Heart left ventricle (tissue), 16 donors: Measurements from ENCODE around the gene NCK2. TPM values are rescaled to one million over a fixed set of nuclear protein-coding genes. Genes with fewer than 3 reads are reported as not detected.

Source experiments
- ATAC-seq, 4 donors: fragments of 200-7000 bp; cut with Tn5 transposase; one replicate each; pipeline ENCODE4 v1.9.1; 2020 to 2022; ENCODE audit warnings: moderate library complexity in 4 of 4, mild to moderate bottlenecking in 3 of 4, moderate number of reproducible peaks in 1 of 4
- DNase-seq, 5 donors: peaks; one replicate each; pipeline ENCODE4 v3.0.0-alpha.2; 2020
- H3K27ac ChIP-seq, 12 donors: fragments of 200-600 bp; sonication (generic) in 4 of 12; one replicate each; pipeline versions ENCODE4 v1.5.0 to v1.8.0; 2016 to 2022; ENCODE audit warnings: mild to moderate bottlenecking in 2 of 12
- H3K27me3 ChIP-seq, 9 donors: fragments of 200-600 bp; sonication (generic) in 2 of 9; one replicate each; pipeline versions ENCODE4 v1.5.1 to v1.8.0; 2016 to 2022; ENCODE audit warnings: mild to moderate bottlenecking in 3 of 9
- H3K36me3 ChIP-seq, 9 donors: fragments of 200-600 bp; sonication (generic) in 2 of 9; one replicate each; pipeline versions ENCODE4 v1.5.0 to v1.8.0; 2018 to 2022; ENCODE audit warnings: mild to moderate bottlenecking in 2 of 9
- H3K4me1 ChIP-seq, 12 donors: fragments of 200-600 bp; sonication (generic) in 4 of 12; one replicate each; pipeline versions ENCODE4 v1.5.0 to v1.8.0; 2016 to 2022; ENCODE audit warnings: mild to moderate bottlenecking in 3 of 12
- H3K4me3 ChIP-seq, 12 donors: fragments of 200-600 bp; sonication (generic) in 4 of 12; one replicate each; pipeline versions ENCODE4 v1.5.0 to v1.8.0; 2017 to 2022; ENCODE audit warnings: mild to moderate bottlenecking in 9 of 12, moderate library complexity in 4 of 12
- H3K9me3 ChIP-seq, 12 donors: fragments of 200-600 bp; sonication (generic) in 4 of 12; one replicate each; pipeline versions ENCODE4 v1.5.0 to v1.8.0; 2016 to 2022; ENCODE audit warnings: mild to moderate bottlenecking in 1 of 12
- CTCF ChIP-seq, 12 donors: fragments of 200-600 bp; sonication (generic) in 4 of 12; IDR thresholded peaks; one replicate each; pipeline versions ENCODE4 v1.5.0 to v1.8.0; 2018 to 2022; ENCODE audit warnings: antibody characterized with exemption in 12 of 12, mild to moderate bottlenecking in 5 of 12
- POLR2A ChIP-seq, 2 donors: fragments of 450-650 bp; IDR thresholded peaks; one replicate each; pipeline ENCODE4 v1.6.1; 2017; ENCODE audit warnings: antibody characterized with exemption in 2 of 2, mild to moderate bottlenecking in 2 of 2, moderate library complexity in 2 of 2
- WGBS, 4 donors: extraction: QIAGEN DNeasy Blood & Tissue Kit in 2 of 4; methylation state at CpG; one replicate each; pipeline versions ENCODE4 v1.1.5 to v1.1.7; 2013 to 2018; 5-methylcytosine and 5-hydroxymethylcytosine counted together
- intact Hi-C, 10 donors: fragments of 100-400 bp; cut with DNase I; formaldehyde crosslinking; loops; one replicate each; pipeline versions ENCODE4 v1.11.1 to v1.14.2; 2022
- polyA plus RNA-seq, 2 donors: library from polyadenylated mRNA; stranded (reverse); fragments of 200-250 nt; gene quantifications; one replicate each; pipeline ENCODE4 v1.2.3, GENCODE V29; 2013
- total RNA-seq, 9 donors: library from RNA; depleted of rRNA in 2 of 9; stranded (reverse); fragments of >200 nt in 2 of 9; fragmentation: NEBNext Ultra II Directional in 3 of 9; extraction: Animal tissue kit (Norgen Biotek cat#: 25700) in 3 of 9; gene quantifications; one replicate each; pipeline versions ENCODE4 v1.1.0 to v1.2.4, GENCODE V29; 2016 to 2023
- donor health status: ischemic (EF 13 %, LVEDD 7.1; RV severe dilation, severe dysfunction).
- donor health status: healthy with polysubstance abuse.
- donor health status: DM: no; HTN: yes; CAD: no.
- donor health status: DM: no; HTN: no; CAD: no.
- donor health status: ischemic (EF 25% LVEDD 6.9; RV normal size, moderate dysfunction).
- donor health status: ischemic (EF 25% LVEDD 5.7; RV mildly dilated, moderate dysfunction).
- donor health status: healthy.
- donor health status: DM: yes; HTN: yes; CAD: no.
- donor health status: ischemic (EF 35%, LVEDD 5.7; RV mildly dilated, moderate dysfunction).
- donor health status: nonischemic (EF 11% LVEDD 7.7; RV severe dilation, severe dysfunction).
- donor health status: DM: yes; HTN: yes; CAD: no.
- donor health status: PGD.
- donor health status: ischemic (EF 29% LVEDD 5.4; RV normal size, mild dysfunction).
- donor health status: nonischemic (EF 23%, LVEDD 6.1; RV moderate dilation, normal function).

The NCK2 gene
- total and polyA plus RNA-seq, 11 donors: 22.6 to 54.2 (median 33.4) TPM

GRCh38 chr2:105814291-105814940 lies 69.7 kb downstream of the NCK2 start:
- intact Hi-C loops: loop anchor here in 1 of 10 donors (10.0 kb wide), 1 partner anchor 70 kb away; no protein-coding TSS in a partner anchor

GRCh38 chr2:105815401-105815800 lies 70.7 kb downstream of the NCK2 start:
- H3K4me3 ChIP-seq: no peak overlapping the region
- no peak for TF ChIP-seq POLR2A (IDR thresholded peaks at IDR 0.05)
- no peak for TF ChIP-seq CTCF (IDR thresholded peaks at IDR 0.05)
- 90 to 94% (median 91%) methylated on average over 7 of the region's 7 CpGs for WGBS, 4 donors
- peaks cover 0 to 27% (median 10%) of the 10 kb centered on the region in 9 donors for H3K36me3 ChIP-seq
- ATAC-seq (no peak), DNase-seq (no peak)
- no peak overlapping the region for H3K27ac ChIP-seq
- intact Hi-C loops: loop anchor here in 1 of 10 donors (10.0 kb wide), 1 partner anchor 69 kb away; no protein-coding TSS in a partner anchor
- no peaks in the 10 kb centered on the region for H3K27me3 ChIP-seq
- no peaks in the 10 kb centered on the region for H3K9me3 ChIP-seq
- H3K4me1 ChIP-seq: peaks cover 4 to 45% (median 40%) of the 10 kb centered on the region in 12 donors

More at GRCh38 chr2:105814291-105814940, 69.7 kb downstream of the NCK2 start:
- H3K36me3 ChIP-seq: peaks cover 0 to 23% (median 10%) of the 10 kb centered on the region in 9 donors
- no peak overlapping the region for H3K4me3 ChIP-seq
- TF ChIP-seq POLR2A (IDR thresholded peaks at IDR 0.05): no peak
- TF ChIP-seq CTCF (IDR thresholded peaks at IDR 0.05): no peak
- peaks cover 4 to 54% (median 40%) of the 10 kb centered on the region in 12 donors for H3K4me1 ChIP-seq
- H3K27ac ChIP-seq: no peak overlapping the region
- no peaks in the 10 kb centered on the region for H3K27me3 ChIP-seq
- DNase-seq (no peak), ATAC-seq (no peak)
- H3K9me3 ChIP-seq: no peaks in the 10 kb centered on the region
- 78 to 88% (median 82%) methylated on average over 9 of the region's 9 CpGs for WGBS, 4 donors

- WGBS, 4 donors: 85 to 91% (median 89%) methylated on average over 8 of the region's 8 CpGs
- ATAC-seq (no peak), DNase-seq (no peak)
- no peak overlapping the region for H3K27ac ChIP-seq
- no peaks in the 10 kb centered on the region for H3K9me3 ChIP-seq
- intact Hi-C loops: no loop called here
- H3K4me3 ChIP-seq: no peak overlapping the region
- TF ChIP-seq POLR2A (IDR thresholded peaks at IDR 0.05): no peak
- TF ChIP-seq CTCF (IDR thresholded peaks at IDR 0.05): no peak
- H3K27me3 ChIP-seq: no peaks in the 10 kb centered on the region
- H3K36me3 ChIP-seq: peaks cover 0 to 32% (median 10%) of the 10 kb centered on the region in 9 donors
- H3K4me1 ChIP-seq: peaks cover 0 to 45% (median 30%) of the 10 kb centered on the region in 12 donors
Observed at GRCh38 chr2:105820151-105820550, 75.4 kb downstream of the NCK2 start.

- DNase-seq: no peak
- intact Hi-C loops: no loop called here
- H3K4me1 ChIP-seq: peaks cover 0 to 45% (median 28%) of the 10 kb centered on the region in 12 donors
- H3K9me3 ChIP-seq: no peaks in the 10 kb centered on the region
- H3K27ac ChIP-seq: no peak overlapping the region
- TF ChIP-seq POLR2A (IDR thresholded peaks at IDR 0.05) (no peak), CTCF (IDR thresholded peaks at IDR 0.05) (no peak)
- no peaks in the 10 kb centered on the region for H3K27me3 ChIP-seq
- WGBS, 4 donors: 69 to 82% (median 77%) methylated on average over 6 of the region's 6 CpGs
- H3K4me3 ChIP-seq: no peak overlapping the region
- ATAC-seq: no peak
- peaks cover 0 to 32% (median 10%) of the 10 kb centered on the region in 9 donors for H3K36me3 ChIP-seq
Observed at GRCh38 chr2:105820691-105821090, 76.0 kb downstream of the NCK2 start.
